Transverse colon (tissue), 4 donors: ENCODE measurements around the gene PTCHD1. TPM values are rescaled to one million over a fixed set of nuclear protein-coding genes. Genes with fewer than 3 reads are reported as not detected.
A peak's percentile ranks its signal among the peaks of the same experiment; 100 is the strongest.

Source experiments
- DNase-seq: peaks from one replicate; pipeline ENCODE4 v3.0.0-alpha.2; 2019
- H3K27ac ChIP-seq, 4 donors: fragments of 200-600 bp; sonication (generic); 2 replicates each; pipeline ENCODE4 v1.5.1; 2016 to 2018; ENCODE audit warnings: inconsistent platforms in 4 of 4
- H3K27me3 ChIP-seq: fragments of 200-600 bp; sonication (generic); 2 replicates; pipeline ENCODE4 v1.5.1; 2017; ENCODE audit warnings: inconsistent platforms
- H3K36me3 ChIP-seq, 4 donors: fragments of 200-600 bp; sonication (generic); 2 replicates each; pipeline ENCODE4 v1.5.1; 2017 to 2019; ENCODE audit warnings: inconsistent platforms in 4 of 4
- H3K4me1 ChIP-seq, 4 donors: fragments of 200-600 bp; sonication (generic); 2 replicates each; pipeline ENCODE4 v1.5.1; 2017 to 2020; ENCODE audit warnings: inconsistent platforms in 4 of 4
- H3K4me3 ChIP-seq, 4 donors: fragments of 200-600 bp; sonication (generic); 1 replicate in 1 of 4; 2 replicates in 3 of 4; pipeline versions ENCODE4 v1.5.1 to v1.6.1; 2017 to 2019; ENCODE audit warnings: inconsistent platforms in 4 of 4
- H3K9me3 ChIP-seq, 2 donors: fragments of 200-600 bp; sonication (generic); 2 replicates each; pipeline ENCODE4 v1.5.1; 2017 to 2019; ENCODE audit warnings: inconsistent platforms in 2 of 2
- EP300 ChIP-seq: sonication (generic); formaldehyde crosslinking; IDR thresholded peaks from one replicate; pipeline ENCODE4 v1.6.1; 2017; ENCODE audit warnings: antibody characterized with exemption, low read depth
- POLR2A ChIP-seq: fragments of 450-650 bp; IDR thresholded peaks from one replicate; pipeline ENCODE4 v1.6.1; 2016; ENCODE audit warnings: antibody characterized with exemption, mild to moderate bottlenecking, moderate library complexity
- POLR2AphosphoS5 ChIP-seq, 3 donors: sonication (generic); formaldehyde crosslinking; IDR thresholded peaks; one replicate each; pipeline ENCODE4 v1.6.1; 2016; ENCODE audit warnings: antibody characterized with exemption in 3 of 3
- WGBS, 2 donors: methylation state at CpG; one replicate each; pipeline ENCODE4 v1.1.5; 2018; ENCODE audit warnings: low coverage in 1 of 2; 5-methylcytosine and 5-hydroxymethylcytosine counted together
- in situ Hi-C, 4 donors: fragments of 200-750 bp; cut with MboI; loops; one replicate each; pipeline versions ENCODE4 v1.15.0 to v1.15.1; 2017; ENCODE audit warnings: low sequenced_read_pairs in 3 of 4, low pct_ligation_motif_present in 1 of 4, low pct_unique_long_range_greater_than_20kb in 1 of 4
- intact Hi-C: fragments of 100-400 bp; cut with DNase I; formaldehyde crosslinking; loops from one replicate; pipeline ENCODE4 v1.15.1; 2023; ENCODE audit warnings: low total_unique reads
- total RNA-seq, 4 donors: library from RNA; depleted of rRNA; stranded (reverse); fragments of >200 nt; gene quantifications; one replicate each; pipeline ENCODE4 v1.1.0, GENCODE V29; 2016
- TF ChIP-seq, protein P1 (sequence below), 5 experiments: fragments of 200-600 bp in 3 of 5; fragments of 450-650 bp in 2 of 5; sonication (generic) in 3 of 5; IDR thresholded peaks; 1 replicate in 2 of 5; 2 replicates in 3 of 5; pipeline ENCODE4 v1.5.1; 2016 to 2017; ENCODE audit warnings: antibody characterized with exemption in 5 of 5, inconsistent platforms in 3 of 5, mild to moderate bottlenecking in 2 of 5, moderate library complexity in 1 of 5

The PTCHD1 gene
- total RNA-seq, 4 donors from 2014 or later = 0.40 to 3.4 (median 1.7) TPM

DNA sequence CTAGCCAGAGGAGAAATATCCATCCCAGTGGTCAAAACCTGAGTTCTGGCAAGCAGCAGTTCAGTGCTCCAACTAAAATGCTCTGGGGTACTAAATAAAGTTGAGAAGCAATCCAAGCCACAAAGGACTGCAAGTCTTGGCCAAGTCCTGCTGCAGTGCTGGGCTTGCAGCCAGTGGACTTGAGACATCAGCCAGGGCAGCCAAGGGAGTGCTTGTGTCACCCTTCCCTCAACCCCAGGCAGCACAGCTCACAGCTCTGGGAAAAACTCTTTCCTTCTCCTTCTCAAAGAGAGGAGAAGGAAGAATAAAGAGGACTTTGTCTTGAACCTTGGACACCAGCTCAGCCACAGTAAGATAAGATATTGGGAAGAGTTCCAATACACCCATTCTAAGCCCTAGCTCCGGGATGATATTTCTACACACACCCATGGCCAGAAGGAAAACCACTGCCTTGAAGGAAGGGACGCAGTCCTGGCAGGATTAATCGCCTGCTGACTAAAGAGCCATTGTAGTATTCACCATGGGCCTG is 99.8 kb downstream of the PTCHD1 start:
- Histone ChIP-seq H3K4me1 (peaks cover 0 to 15% (median 2%) of the 10 kb centered on the region in 4 donors), H3K27ac (peak overlapping the region in 3 of 4 donors; percentile 20 to 44 (median 35)), H3K4me3 (no peak overlapping the region), H3K9me3 (no peaks in the 10 kb centered on the region), H3K27me3 (no peaks in the 10 kb centered on the region), H3K36me3 (no peaks in the 10 kb centered on the region)
- TF ChIP-seq POLR2A (no peak), POLR2AphosphoS5 (IDR thresholded peaks at IDR 0.05) (no peak), EP300 (no peak)
- TF ChIP-seq, protein P1, sequence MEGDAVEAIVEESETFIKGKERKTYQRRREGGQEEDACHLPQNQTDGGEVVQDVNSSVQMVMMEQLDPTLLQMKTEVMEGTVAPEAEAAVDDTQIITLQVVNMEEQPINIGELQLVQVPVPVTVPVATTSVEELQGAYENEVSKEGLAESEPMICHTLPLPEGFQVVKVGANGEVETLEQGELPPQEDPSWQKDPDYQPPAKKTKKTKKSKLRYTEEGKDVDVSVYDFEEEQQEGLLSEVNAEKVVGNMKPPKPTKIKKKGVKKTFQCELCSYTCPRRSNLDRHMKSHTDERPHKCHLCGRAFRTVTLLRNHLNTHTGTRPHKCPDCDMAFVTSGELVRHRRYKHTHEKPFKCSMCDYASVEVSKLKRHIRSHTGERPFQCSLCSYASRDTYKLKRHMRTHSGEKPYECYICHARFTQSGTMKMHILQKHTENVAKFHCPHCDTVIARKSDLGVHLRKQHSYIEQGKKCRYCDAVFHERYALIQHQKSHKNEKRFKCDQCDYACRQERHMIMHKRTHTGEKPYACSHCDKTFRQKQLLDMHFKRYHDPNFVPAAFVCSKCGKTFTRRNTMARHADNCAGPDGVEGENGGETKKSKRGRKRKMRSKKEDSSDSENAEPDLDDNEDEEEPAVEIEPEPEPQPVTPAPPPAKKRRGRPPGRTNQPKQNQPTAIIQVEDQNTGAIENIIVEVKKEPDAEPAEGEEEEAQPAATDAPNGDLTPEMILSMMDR (IDR thresholded peaks at IDR 0.05) = no peak
- DNase-seq = peak; percentile 46
- WGBS, 2 donors = 57% methylated on average over 3 of the region's 3 CpGs; no CpG with 5 or more reads in 1 of the 2 donors
- intact Hi-C loops = no loop called here
- in situ Hi-C loops = no loop called here

- no peak for DNase-seq
- intact Hi-C loops (no loop called here), in situ Hi-C loops (no loop called here)
- Histone ChIP-seq H3K4me3 (no peak overlapping the region), H3K27ac (peak overlapping the region in 2 of 4 donors; percentile 20 to 44), H3K9me3 (no peaks in the 10 kb centered on the region), H3K27me3 (no peaks in the 10 kb centered on the region), H3K36me3 (no peaks in the 10 kb centered on the region), H3K4me1 (peaks cover 0 to 15% (median 2%) of the 10 kb centered on the region in 4 donors)
- TF ChIP-seq, protein P1 (IDR thresholded peaks at IDR 0.05) = no peak
- TF ChIP-seq EP300 (no peak), POLR2AphosphoS5 (IDR thresholded peaks at IDR 0.05) (no peak), POLR2A (no peak)
- 56% methylated on average over 1 of the region's 1 CpG; no CpG with 5 or more reads in 1 of the 2 donors for WGBS, 2 donors
Observed at GRCh38 chrX:23435108-23435507, 100.5 kb downstream of the PTCHD1 start.

DNA sequence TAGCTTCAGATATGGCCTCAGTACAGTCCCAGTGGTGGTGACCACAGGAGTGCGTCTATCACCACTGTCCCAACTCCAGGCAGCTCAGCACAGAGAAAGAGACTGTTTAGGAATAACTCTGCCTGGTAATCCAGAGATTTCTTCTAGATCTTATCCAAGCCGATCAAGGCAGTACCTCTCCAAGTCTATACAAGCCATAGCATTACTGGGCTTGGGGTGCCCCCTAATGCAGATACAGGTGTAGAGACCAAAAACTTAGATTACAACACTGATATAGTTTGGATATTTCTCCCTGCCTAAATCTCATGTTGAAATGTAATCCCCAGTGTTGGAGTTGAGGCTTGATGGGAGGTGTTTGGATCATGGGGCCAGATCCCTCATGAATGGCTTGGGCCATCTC is 100.9 kb downstream of the PTCHD1 start:
- in situ Hi-C loops = no loop called here
- H3K27me3 ChIP-seq = no peaks in the 10 kb centered on the region

DNA sequence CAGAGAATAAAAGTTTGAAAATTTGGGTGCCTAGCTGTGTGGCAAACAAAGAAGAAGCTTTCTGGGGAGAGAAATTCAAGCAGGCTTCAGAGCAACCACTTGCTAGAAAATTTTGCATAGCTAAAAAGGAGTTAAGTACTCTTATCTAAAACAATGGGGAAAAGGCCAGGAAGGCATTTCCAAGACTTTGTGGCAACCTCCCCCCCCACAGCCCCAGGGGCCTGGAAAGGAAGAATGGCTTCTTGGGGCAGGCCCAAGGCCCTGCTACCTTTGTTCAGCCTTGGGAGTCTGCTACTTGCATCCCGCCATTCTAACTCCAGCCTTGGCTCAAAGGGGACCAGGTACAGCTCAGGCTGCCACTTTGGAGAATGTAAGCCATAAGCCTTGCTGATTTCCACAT is 102.2 kb downstream of the PTCHD1 start:
- in situ Hi-C loops = no loop called here
- Histone ChIP-seq H3K27ac (no peak overlapping the region), H3K4me1 (peaks cover 0 to 15% (median 2%) of the 10 kb centered on the region in 4 donors), H3K27me3 (no peaks in the 10 kb centered on the region), H3K9me3 (no peaks in the 10 kb centered on the region), H3K4me3 (no peak overlapping the region), H3K36me3 (no peaks in the 10 kb centered on the region)
- 77% methylated on average over 1 of the region's 1 CpG; no CpG with 5 or more reads in 1 of the 2 donors for WGBS, 2 donors
- TF ChIP-seq POLR2A (no peak), EP300 (no peak), POLR2AphosphoS5 (IDR thresholded peaks at IDR 0.05) (no peak)
- TF ChIP-seq, protein P1 (IDR thresholded peaks at IDR 0.05) = no peak
- DNase-seq = no peak
- intact Hi-C loops = no loop called here

More for the DNA sequence above, 100.9 kb downstream of the PTCHD1 start:
- Histone ChIP-seq H3K9me3 (no peaks in the 10 kb centered on the region), H3K4me1 (peaks cover 0 to 15% (median 2%) of the 10 kb centered on the region in 4 donors), H3K36me3 (no peaks in the 10 kb centered on the region), H3K27ac (no peak overlapping the region), H3K4me3 (no peak overlapping the region)
- intact Hi-C loops = no loop called here
- WGBS, 2 donors = 71% methylated on average over 2 of the region's 2 CpGs; no CpG with 5 or more reads in 1 of the 2 donors
- TF ChIP-seq, protein P1 (IDR thresholded peaks at IDR 0.05) = no peak
- TF ChIP-seq POLR2A (no peak), EP300 (no peak), POLR2AphosphoS5 (IDR thresholded peaks at IDR 0.05) (no peak)
- no peak for DNase-seq
